Spinal cord (tissue), 10 donors: ENCODE measurements around the gene S100A12. TPM values are rescaled to one million over a fixed set of nuclear protein-coding genes. Genes with fewer than 3 reads are reported as not detected.

ENCODE experiments used
- DNase-seq, 6 donors: peaks; one replicate each; pipeline versions ENCODE4 v3.0.0 to v3.0.0-alpha.2; 2013 to 2015; ENCODE audit warnings: low spot score in 6 of 6, low read depth in 4 of 6
- H3K27ac ChIP-seq: one replicate; pipeline ENCODE4 v1.5.1; 2013; ENCODE audit warnings: low read depth, low read length, control low read depth
- H3K27me3 ChIP-seq: one replicate; pipeline ENCODE4 v1.6.1; 2013; ENCODE audit warnings: low read length; ENCODE audit not compliant: control insufficient read depth, insufficient read depth
- H3K36me3 ChIP-seq: one replicate; pipeline ENCODE4 v1.6.1; 2013; ENCODE audit warnings: low read length; ENCODE audit not compliant: control insufficient read depth, insufficient read depth
- H3K4me1 ChIP-seq: one replicate; pipeline ENCODE4 v1.6.1; 2013; ENCODE audit warnings: low read length; ENCODE audit not compliant: control insufficient read depth, insufficient read depth
- H3K4me3 ChIP-seq: one replicate; pipeline ENCODE4 v1.5.1; 2013; ENCODE audit warnings: low read depth, low read length, control low read depth
- H3K9me3 ChIP-seq: one replicate; pipeline ENCODE4 v1.6.1; 2013; ENCODE audit warnings: low read length; ENCODE audit not compliant: control insufficient read depth, insufficient read depth
- WGBS: methylation state at CpG from one replicate; pipeline ENCODE4 v1.1.5; 2013; ENCODE audit warnings: missing lambda C conversion rate; ENCODE audit not compliant: insufficient coverage; 5-methylcytosine and 5-hydroxymethylcytosine counted together
- polyA plus RNA-seq, 2 donors: library from polyadenylated mRNA; unstranded; fragments of 120-200 nt; gene quantifications; one replicate each; pipeline ENCODE4 v1.2.1, GENCODE V29; 2013; ENCODE audit not compliant: insufficient read length in 2 of 2
- small RNA-seq: library from RNA; depleted of rRNA; stranded (forward); fragments of <200 nt; gene quantifications from one replicate; pipeline ENCODE3, GENCODE V24; 2014; ENCODE audit warnings: low replicate concordance
- total RNA-seq, 2 donors: library from RNA; depleted of rRNA in 1 of 2; stranded (reverse); fragments of 120-200 nt in 1 of 2; fragments of >200 nt in 1 of 2; gene quantifications; one replicate each; pipeline versions ENCODE4 v1.2.3 to v1.2.4, GENCODE V29; 2013 to 2014
- donor health status: healthy.

S100A12 gene
- total and polyA plus RNA-seq, 4 donors = 1.4 to 87.6 TPM; not detected in 2

- WGBS = 87% methylated on average over 5 of the region's 6 CpGs
- no peak for DNase-seq
- Histone ChIP-seq H3K27me3 (no peaks in the 10 kb centered on the region), H3K9me3 (no peaks in the 10 kb centered on the region), H3K27ac (no peak overlapping the region), H3K4me1 (no peaks in the 10 kb centered on the region), H3K4me3 (no peak overlapping the region), H3K36me3 (no peaks in the 10 kb centered on the region)
Observed at GRCh38 chr1:153339802-153340201, 35.6 kb downstream of the S100A12 start.

- Histone ChIP-seq H3K4me1 (no peaks in the 10 kb centered on the region), H3K36me3 (no peaks in the 10 kb centered on the region), H3K27ac (no peak overlapping the region)
Observed at GRCh38 chr1:153337980-153338853, 37.2 kb downstream of the S100A12 start.

DNA sequence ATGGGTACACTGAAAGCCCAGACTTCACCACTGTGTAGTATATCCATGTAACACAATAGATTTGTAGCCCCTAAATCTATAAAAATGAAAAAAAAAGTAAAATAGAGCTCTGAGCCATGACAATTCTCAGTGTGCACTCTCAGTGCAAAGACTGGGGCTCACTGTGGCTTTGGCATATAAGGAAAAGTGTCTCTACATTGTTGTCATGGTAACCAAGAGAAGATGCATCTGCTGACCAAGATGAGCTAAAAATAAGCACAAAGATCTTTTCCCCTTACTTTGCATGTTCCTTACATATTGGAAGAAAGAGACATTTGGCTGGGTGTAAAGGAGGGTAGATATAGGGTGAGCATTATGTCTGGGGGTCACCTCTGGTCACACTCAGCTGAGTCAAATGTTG, 38.8 kb downstream of the S100A12 start:
- DNase-seq = peak in 2 of 6 donors; percentile 62 to 72
- H3K27me3 ChIP-seq = no peaks in the 10 kb centered on the region
- no peak overlapping the region for H3K4me3 ChIP-seq
- H3K9me3 ChIP-seq = no peaks in the 10 kb centered on the region
- no peak overlapping the region for H3K27ac ChIP-seq
- H3K36me3 ChIP-seq = no peaks in the 10 kb centered on the region
- H3K4me1 ChIP-seq = no peaks in the 10 kb centered on the region

More at GRCh38 chr1:153337980-153338853, 37.2 kb downstream of the S100A12 start:
- 67% methylated on average over 8 of the region's 8 CpGs for WGBS
- Histone ChIP-seq H3K4me3 (no peak overlapping the region), H3K27me3 (no peaks in the 10 kb centered on the region), H3K9me3 (no peaks in the 10 kb centered on the region)
- no peak for DNase-seq

- Histone ChIP-seq H3K27me3 (no peaks in the 10 kb centered on the region), H3K4me1 (no peaks in the 10 kb centered on the region), H3K36me3 (no peaks in the 10 kb centered on the region), H3K27ac (no peak overlapping the region), H3K9me3 (no peaks in the 10 kb centered on the region), H3K4me3 (no peak overlapping the region)
- no CpG with 5 or more reads among the region's 1 CpG for WGBS
- DNase-seq = no peak
Observed at GRCh38 chr1:153333902-153334301, 41.5 kb downstream of the S100A12 start.

DNA sequence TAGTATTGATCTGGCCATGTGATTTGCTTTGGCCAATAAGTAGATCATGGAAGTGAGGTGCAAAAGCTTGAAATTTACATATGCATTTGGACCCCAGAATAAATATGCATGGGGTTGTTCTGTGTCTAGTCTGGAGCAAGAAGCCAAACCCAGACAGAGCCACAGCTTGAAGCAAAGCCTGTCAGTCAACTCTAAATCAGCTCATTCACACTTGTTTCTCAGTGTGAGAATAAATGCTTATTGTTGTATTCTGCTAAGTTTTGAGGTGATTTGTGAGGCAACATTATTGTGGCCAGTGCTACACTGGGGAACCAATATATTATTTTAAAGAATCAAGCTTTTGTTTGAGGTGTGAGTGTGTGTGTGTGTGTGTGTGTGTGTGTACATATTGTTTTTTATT, 50.5 kb downstream of the S100A12 start:
- Histone ChIP-seq H3K9me3 (no peaks in the 10 kb centered on the region), H3K36me3 (no peaks in the 10 kb centered on the region), H3K4me1 (no peaks in the 10 kb centered on the region), H3K27ac (no peak overlapping the region), H3K27me3 (no peaks in the 10 kb centered on the region), H3K4me3 (no peak overlapping the region)
- peak in 1 of 6 donors; percentile 7 for DNase-seq

Small RNA genes lying within 50 kb of the gene (small RNA-seq; reads per million reads assigned to genes)
- gene RNU6-160P = not detected
- not detected for gene S100A15A

Other genes with a start within 250 kb of the S100A12 start
- not detected for gene SPRR2G, start 224.7 kb downstream of the S100A12 start, total RNA-seq
- gene SPRR2G, start 224.7 kb downstream of the S100A12 start, polyA plus RNA-seq = under 1 TPM in 1 of 2 donors, not detected in 1; 0.39 TPM
- gene LELP1, start 172.2 kb downstream of the S100A12 start, total RNA-seq = not detected
- gene LELP1, start 172.2 kb downstream of the S100A12 start, polyA plus RNA-seq = not detected
- not detected for gene PRR9, start 158.0 kb downstream of the S100A12 start, total RNA-seq
- not detected for gene PRR9, start 158.0 kb downstream of the S100A12 start, polyA plus RNA-seq
- under 1 TPM in 1 of 2 donors, not detected in 1; 0.22 TPM for gene LORICRIN, start 115.9 kb downstream of the S100A12 start, total RNA-seq
- under 1 TPM; 0.62 to 0.77 TPM for gene LORICRIN, start 115.9 kb downstream of the S100A12 start, polyA plus RNA-seq
- gene PGLYRP3, start 62.7 kb downstream of the S100A12 start, total RNA-seq = not detected
- gene PGLYRP3, start 62.7 kb downstream of the S100A12 start, polyA plus RNA-seq = not detected
- not detected for gene PGLYRP4, start 26.8 kb downstream of the S100A12 start, total RNA-seq
- not detected for gene PGLYRP4, start 26.8 kb downstream of the S100A12 start, polyA plus RNA-seq
- 100 to 1,000 TPM in 1 of 2 donors, 10 to 100 TPM in 1; 16.5 to 829 TPM for gene S100A9, start 17.8 kb downstream of the S100A12 start, total RNA-seq
- gene S100A9, start 17.8 kb downstream of the S100A12 start, polyA plus RNA-seq = 1 to 10 TPM; 2.1 to 4.3 TPM
- gene S100A8, start 15.5 kb upstream of the S100A12 start, total RNA-seq = 100 to 1,000 TPM in 1 of 2 donors, 1 to 10 TPM in 1; 8.3 to 286 TPM
- gene S100A8, start 15.5 kb upstream of the S100A12 start, polyA plus RNA-seq = 1 to 10 TPM; 1.3 to 3.8 TPM
- not detected for gene S100A7A, start 40.9 kb upstream of the S100A12 start, total RNA-seq
- gene S100A7A, start 40.9 kb upstream of the S100A12 start, polyA plus RNA-seq = not detected
- not detected for gene S100A7, start 85.0 kb upstream of the S100A12 start, total RNA-seq
- gene S100A7, start 85.0 kb upstream of the S100A12 start, polyA plus RNA-seq = not detected
- gene S100A6, start 160.4 kb upstream of the S100A12 start, total RNA-seq = 100 to 1,000 TPM in 1 of 2 donors, 10 to 100 TPM in 1; 75.3 to 276 TPM
- 100 to 1,000 TPM; 106 to 149 TPM for gene S100A6, start 160.4 kb upstream of the S100A12 start, polyA plus RNA-seq
- not detected for gene S100A5, start 165.3 kb upstream of the S100A12 start, total RNA-seq
- gene S100A5, start 165.3 kb upstream of the S100A12 start, polyA plus RNA-seq = not detected
- gene S100A4, start 170.2 kb upstream of the S100A12 start, total RNA-seq = 10 to 100 TPM; 21.1 to 38.2 TPM
- 10 to 100 TPM in 1 of 2 donors, 1 to 10 TPM in 1; 6.0 to 17.9 TPM for gene S100A4, start 170.2 kb upstream of the S100A12 start, polyA plus RNA-seq
- gene S100A3, start 173.6 kb upstream of the S100A12 start, total RNA-seq = not detected
- under 1 TPM in 1 of 2 donors, not detected in 1; 0.29 TPM for gene S100A3, start 173.6 kb upstream of the S100A12 start, polyA plus RNA-seq
- 1 to 10 TPM in 1 of 2 donors, not detected in 1; 1.2 TPM for gene S100A2, start 190.2 kb upstream of the S100A12 start, total RNA-seq
- gene S100A2, start 190.2 kb upstream of the S100A12 start, polyA plus RNA-seq = under 1 TPM; 0.40 to 0.81 TPM
- gene S100A16, start 237.5 kb upstream of the S100A12 start, total RNA-seq = 100 to 1,000 TPM in 1 of 2 donors, 10 to 100 TPM in 1; 46.0 to 101 TPM
- gene S100A16, start 237.5 kb upstream of the S100A12 start, polyA plus RNA-seq = 100 to 1,000 TPM; 120 to 135 TPM
- gene S100A14, start 240.7 kb upstream of the S100A12 start, total RNA-seq = under 1 TPM in 1 of 2 donors, not detected in 1; 0.61 TPM
- under 1 TPM in 1 of 2 donors, not detected in 1; 0.39 TPM for gene S100A14, start 240.7 kb upstream of the S100A12 start, polyA plus RNA-seq